T-helper 22 cell (primary cell): ENCODE results near the gene SP1.
A peak's percentile ranks its signal among the peaks of the same experiment; 100 is the strongest.

Experiments
- DNase-seq: peaks from one replicate; pipeline ENCODE4 v3.0.0-alpha.2; 2020; ENCODE audit warnings: low read depth

SP1 gene

DNA sequence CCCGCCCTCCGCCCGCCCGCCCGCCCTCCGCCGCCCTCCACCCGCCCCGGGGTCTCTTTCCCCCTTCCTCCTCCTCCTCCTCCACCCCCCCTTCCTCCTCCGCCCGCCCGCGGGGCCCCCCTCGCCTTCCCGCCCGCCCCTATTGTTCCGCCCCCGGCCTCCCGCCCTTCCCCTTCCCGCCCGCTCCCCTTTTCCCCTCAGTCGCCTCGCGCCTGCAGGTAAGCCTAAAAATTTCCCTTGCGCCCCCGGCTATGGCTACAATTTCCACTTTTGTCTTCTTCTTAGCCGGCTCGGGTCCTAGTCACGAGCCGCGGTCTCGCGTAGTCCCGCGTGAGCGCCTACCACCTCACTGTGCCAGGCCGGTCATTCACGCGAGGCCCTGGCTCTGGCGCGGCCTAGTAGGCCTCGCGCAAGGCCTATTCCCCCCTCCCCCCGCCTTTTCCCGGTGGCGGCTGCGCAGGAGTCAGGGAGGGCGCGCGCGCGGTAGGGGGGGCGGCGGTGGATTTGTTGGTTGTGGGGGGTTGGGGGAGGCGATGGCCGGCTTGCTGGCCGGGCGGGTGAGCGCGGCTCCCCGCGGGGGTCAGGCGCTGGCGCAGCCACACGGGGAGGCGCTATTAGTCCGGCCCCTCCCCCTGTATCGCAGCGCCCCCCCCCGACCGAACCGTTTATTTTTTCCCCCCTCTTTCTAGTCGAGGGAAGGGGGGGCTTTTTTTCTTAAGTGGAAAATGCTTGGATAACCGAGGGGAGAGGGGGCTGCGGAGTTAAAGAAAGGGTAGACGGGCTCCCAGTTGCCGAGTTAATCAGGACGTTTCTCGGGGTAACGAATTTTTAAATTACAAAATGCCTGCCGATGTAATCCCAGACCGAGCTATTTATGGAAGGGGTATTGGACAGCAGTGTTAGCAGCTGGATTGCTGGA is 72.4 kb downstream of the SP1 start:
- peak; percentile 68 for DNase-seq

DNA sequence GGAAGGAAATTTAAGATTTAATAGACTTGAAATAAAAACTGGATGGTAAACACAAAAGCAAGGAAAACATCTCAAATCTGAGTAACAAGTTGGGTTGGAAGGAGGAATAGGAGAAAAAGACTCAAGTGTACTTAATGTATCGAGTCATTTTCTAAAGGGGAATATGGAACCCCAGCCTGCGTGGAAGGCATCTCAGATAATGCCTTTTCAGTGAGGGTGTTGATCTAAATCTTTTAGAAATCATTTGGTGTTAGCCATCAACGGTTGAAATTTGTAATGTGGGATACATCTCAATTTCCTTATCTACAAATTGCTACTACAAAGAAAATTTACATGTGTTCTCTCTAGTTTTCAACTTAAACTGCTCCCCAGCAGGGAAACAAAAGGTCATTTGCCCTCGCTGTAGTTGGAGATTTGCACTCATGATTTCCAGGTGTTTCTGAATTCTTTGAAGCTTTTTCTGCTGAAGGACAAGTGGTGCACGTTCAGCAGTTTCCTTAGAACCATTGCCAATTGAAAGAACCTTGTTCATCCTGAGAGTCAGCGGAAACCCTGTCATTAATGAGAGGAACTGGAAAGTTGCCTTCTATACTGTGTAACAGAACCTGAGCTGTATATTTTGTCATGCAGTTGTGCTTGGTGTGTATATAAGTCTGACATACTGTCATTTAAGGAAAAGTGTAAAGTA is 74.1 kb downstream of the SP1 start:
- no peak for DNase-seq

DNA sequence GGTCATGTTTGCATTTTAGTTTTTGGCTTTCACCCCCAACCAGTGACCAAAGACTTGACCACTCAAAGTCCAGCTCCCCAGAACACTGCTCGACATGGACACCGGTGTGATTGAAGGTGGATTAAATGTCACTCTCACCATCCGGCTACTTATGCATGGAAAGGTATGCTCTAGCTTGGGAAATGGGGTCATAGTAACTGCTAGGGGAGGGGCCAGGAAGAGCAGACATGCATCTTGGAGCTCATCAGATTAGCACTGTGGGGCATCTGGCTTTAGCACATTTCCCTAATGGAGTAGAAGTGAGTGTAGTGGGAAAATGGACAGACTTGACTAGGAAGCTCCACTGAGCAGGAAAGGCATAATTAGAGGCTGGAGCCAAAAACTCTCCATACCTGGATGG is 74.7 kb downstream of the SP1 start:
- no peak for DNase-seq

DNA sequence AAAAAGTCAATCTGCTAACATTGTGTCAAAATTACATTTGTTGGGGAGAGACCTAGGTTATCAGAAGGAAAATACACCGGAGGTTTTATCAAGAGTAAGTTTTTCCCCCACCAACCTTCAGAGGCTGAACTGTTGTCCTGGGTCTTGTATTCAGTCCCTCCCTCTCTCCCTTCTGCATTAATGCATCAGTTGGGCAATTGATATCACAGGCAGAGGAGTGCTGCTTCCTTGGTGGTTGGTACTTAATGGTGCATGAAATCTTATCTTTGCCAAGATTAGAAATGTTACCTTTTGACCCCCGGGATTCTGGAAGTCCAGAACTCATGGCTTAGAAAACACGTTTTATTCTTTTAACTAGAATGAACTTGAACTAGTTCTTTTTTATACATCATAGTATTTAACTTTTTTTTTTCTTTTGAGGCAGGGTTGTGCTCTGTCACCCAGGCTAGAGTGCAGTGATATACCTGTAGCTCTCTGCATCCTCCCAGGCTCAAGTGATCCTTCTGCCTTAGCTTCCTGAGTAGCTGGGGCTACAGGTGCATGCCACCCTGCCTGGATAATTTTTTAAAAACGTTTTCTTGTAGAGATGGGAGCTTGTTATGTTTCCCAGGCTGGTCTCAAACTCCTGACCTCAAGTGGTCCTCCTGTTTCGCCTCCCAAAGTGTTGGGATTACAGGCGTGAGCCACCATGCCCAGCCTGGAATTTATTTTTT is 76.8 kb downstream of the SP1 start:
- DNase-seq: no peak

DNA sequence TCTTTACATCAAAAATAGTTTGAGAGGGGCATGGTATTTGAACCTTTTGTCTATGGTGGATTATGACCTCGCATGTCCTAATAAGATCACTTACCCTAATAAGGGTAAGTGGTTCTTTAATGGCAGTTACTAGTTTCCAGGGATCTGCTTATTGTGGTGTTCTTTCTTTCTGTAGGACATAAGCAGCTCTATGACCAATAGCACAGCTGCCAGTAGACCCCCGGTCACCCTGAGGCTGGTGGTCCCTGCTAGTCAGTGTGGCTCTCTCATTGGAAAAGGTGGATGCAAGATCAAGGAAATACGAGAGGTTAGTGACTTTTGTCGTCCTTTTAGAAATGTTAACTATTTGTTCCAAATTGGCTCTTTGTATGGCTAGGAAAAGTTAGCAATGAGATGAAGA is 79.1 kb downstream of the SP1 start:
- no peak for DNase-seq

DNA sequence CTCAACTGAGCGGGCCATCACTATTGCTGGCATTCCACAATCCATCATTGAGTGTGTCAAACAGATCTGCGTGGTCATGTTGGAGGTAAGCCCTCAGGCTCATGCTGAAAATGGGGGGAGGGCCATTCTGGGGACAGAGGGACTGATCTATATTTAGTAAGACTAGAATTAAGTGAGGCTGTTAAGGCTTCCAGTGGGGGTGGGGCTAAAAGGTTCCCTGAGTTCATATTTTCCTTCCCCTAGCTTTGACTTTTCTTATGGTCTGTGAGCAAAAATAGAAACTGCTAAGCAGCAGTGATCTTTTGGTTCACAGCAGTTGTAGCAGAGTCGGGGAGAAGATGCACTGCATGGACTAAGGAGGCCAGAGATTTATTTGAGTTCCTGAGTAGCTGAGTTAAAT is 81.1 kb downstream of the SP1 start:
- DNase-seq: no peak

DNA sequence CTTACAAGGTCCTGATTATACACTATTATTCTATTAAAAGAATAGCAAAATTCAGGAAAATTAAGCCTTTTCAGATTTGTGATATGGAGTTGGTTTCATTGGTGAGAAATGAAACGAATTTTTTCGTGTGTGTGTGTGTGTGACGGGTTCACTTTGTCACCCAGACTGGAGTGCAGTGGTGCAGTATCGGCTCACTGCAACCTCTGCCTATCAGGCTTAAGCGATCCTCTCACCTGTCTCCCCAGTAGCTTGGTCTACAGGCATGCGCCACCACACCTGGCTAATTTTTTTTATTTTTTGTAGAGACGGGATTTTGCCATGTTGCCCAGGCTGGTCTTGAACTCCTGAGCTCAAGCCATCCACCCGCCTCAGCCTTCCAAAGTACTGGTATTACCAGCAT is 81.6 kb downstream of the SP1 start:
- no peak for DNase-seq

DNA sequence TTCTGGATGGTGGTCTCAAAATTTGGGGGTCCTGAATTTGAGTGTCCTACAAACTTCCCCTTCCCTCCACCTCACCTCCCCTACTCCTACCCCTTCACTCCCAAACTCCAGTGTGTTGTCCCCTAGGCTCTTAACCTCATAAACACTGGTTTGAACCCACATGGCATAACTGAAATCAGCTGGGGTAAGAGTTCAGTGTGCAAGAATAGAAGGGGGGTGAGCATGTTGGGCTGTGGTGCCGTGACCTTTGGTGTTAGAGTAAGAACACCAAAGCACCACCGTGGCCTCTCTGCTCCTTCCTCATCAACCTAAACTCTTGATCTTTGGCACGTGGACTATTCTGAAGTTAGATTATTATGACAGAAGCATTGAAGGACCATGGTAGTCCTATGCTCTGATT is 83.0 kb downstream of the SP1 start:
- DNase-seq: no peak

DNA sequence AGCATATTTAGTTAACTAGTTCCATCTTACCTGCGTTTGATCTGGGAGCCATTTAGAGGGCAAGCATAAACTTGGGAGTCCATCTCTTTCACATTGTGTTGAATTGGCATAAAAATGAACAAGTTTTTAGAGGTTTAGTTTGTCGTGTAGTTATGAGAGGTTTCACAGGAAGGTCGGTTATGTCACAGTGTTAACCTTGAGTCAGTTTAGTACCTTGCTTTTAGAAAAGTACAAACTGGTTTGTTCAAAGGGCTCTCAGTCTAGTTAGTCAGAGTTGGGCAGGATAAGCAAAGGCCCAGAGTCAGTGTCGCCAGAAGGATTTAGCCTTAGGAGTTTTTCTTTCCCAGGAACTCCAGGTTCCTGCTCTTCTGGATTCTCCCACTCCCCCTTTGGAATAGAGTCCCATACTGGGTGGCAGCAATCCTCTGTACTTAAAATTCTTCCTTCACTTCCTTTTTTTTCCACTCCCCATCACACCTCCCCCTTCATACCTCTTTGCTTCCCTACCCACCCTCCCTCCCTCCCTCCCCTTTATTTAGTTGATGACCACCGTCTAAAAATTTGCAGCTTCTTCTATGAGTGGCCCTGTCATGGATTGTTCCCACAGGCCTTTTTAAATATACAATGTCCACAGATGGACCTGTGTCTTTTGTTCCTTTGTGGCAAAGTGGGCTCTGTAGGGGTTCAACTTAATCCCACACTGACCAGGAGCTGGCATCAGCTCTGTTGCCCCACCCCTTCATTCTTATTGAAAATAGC is 84.0 kb downstream of the SP1 start:
- no peak for DNase-seq

DNA sequence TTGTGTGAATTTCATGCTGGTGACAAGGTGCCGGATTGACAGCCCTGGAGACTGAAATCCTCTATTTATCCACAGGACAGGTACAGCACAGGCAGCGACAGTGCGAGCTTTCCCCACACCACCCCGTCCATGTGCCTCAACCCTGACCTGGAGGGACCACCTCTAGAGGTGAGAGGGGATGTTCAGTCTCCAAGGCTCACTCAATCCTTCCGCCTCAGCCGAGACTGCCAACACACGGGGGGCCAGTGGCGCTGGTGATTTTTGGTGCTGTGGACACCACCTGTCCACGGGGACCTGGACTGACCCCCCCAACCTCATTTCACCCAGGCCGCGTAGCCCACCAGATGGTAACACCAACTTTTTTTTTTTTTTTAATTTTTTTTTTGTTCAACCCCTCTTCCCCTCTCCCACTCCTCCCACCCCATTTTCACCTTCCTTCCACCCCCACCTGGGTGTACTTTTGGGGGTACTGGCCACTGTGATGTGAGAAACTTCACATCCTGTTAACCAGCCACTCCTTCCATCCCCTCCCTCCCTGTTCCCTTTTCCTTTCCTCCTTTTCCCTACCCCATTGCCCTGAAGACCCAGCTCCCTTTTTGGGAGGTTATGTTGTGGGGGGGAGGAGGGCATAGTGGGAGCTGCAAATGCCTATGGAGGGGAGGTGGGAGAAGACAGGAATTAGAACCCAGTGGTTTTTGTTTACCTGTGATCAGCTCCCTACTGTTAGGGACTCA is 84.9 kb downstream of the SP1 start:
- no peak for DNase-seq

DNA sequence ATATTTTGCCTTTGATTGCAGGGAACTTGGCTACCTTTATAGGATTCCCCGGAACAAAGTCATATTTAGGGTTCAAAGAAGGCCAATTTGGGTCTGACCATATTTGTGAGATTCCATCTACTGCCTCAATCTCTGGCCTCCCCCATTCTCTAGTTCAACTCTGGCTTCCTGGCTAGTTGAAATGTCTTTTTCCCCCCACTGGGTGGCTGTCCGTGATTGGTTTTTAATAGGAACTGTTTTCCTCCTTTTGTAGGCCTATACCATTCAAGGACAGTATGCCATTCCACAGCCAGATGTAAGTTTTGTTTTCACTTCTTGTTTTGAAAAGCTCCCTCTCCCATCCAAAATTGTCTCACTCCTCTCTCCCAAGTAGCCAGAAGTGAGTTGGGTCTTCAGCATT is 85.7 kb downstream of the SP1 start:
- DNase-seq: no peak
